ENCODE data around the gene HIGD1B.

The HIGD1B gene

DNA sequence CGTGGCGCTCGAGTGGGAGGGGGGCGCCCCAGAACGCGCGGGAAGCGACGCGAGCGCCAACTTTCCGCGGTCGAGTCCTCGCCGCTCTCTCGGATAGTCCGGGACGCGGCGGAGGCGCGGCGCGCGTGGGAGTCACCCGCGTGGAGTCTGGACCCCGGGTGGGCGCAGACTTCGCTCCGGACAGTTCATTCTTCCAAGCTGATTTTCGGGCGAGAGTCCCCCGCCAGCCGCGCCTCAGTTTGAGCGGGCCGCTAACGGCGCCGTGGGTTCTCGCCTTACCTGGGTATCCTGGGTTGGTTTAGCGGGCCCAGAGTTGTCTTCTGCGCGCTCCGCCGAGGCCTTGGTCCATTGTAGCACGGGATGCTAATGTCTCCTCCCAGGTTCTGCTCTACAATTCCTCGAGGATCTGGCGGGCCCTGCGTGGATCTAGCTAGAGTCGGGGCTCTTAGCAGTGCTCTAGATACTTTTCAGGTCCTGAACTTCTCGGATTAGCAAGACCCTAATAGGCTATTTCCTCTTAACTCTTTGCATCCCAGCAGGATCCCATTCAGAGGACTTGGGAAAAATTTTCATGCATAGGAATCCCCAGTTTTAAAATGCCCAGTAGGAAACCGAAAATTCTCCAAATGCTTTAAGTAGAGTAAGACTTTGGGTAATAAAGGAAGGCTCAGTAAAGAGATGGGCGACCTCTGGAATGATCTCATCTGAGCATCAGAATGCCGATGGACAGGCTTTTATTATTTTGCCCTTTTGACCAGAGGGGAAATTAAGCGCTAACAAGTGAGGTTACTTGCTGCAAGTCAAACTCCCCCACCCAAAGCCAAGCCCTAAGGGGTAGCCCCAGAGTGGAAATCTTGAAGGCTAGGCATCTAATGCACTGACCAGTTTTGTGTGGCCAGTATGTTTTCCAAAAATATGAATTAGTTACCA lies 17.1 kb upstream of the HIGD1B start:
- H3K27ac ChIP-seq = peak overlapping the region; percentile 20

DNA sequence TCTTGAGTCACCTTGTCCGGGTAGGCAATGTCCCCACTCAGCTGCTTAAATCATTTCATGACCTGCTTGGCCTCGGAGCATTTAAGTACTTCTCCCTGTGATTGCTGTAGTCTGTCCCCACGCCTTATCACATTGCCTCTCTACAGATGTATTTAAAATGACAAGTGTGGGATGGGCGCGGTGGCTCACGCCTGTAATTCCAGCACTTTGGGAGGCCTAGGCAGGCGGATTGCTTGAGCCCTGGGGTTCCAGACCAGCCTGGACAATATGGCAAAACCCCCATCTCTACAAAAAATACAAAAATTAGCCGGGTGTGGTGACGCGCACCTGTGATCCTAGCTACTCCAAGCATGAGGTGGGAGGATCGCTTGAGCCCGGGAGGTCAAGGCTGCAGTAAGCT lies 16.3 kb upstream of the HIGD1B start:
- TF ChIP-seq ZFX (IDR thresholded peaks at IDR 0.05) = no peak
- TF ChIP-seq, protein P1, sequence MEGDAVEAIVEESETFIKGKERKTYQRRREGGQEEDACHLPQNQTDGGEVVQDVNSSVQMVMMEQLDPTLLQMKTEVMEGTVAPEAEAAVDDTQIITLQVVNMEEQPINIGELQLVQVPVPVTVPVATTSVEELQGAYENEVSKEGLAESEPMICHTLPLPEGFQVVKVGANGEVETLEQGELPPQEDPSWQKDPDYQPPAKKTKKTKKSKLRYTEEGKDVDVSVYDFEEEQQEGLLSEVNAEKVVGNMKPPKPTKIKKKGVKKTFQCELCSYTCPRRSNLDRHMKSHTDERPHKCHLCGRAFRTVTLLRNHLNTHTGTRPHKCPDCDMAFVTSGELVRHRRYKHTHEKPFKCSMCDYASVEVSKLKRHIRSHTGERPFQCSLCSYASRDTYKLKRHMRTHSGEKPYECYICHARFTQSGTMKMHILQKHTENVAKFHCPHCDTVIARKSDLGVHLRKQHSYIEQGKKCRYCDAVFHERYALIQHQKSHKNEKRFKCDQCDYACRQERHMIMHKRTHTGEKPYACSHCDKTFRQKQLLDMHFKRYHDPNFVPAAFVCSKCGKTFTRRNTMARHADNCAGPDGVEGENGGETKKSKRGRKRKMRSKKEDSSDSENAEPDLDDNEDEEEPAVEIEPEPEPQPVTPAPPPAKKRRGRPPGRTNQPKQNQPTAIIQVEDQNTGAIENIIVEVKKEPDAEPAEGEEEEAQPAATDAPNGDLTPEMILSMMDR (conservative IDR thresholded peaks at IDR 0.05) = no peak
- H3K27ac ChIP-seq = no peak overlapping the region

More for the DNA sequence above, 17.1 kb upstream of the HIGD1B start:
- TF ChIP-seq, protein P1 (conservative IDR thresholded peaks at IDR 0.05) = no peak
- TF ChIP-seq ZFX (IDR thresholded peaks at IDR 0.05) = no peak

DNA sequence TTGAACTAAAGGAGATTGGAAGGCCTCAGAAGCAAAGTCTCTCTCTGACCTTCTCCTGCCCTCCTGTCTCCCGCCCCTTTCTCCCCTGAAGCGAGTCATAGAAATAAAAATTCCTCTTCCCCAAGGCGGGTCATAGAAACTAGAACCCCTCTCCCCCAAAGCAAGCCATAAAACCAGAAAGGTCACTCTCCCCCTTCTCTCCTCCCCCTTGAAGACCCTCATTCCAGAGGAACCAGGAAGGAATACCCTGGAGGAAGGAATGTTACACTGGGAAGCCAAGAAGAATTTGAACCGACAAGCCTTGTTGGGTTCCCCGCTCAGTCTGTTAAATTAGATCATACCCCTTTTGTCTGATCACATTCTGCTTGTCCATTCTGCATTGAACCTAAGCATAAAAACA lies 14.9 kb upstream of the HIGD1B start:
- H3K27ac ChIP-seq = no peak overlapping the region
- TF ChIP-seq, protein P1 (conservative IDR thresholded peaks at IDR 0.05) = no peak
- no peak for TF ChIP-seq ZFX (IDR thresholded peaks at IDR 0.05)

DNA sequence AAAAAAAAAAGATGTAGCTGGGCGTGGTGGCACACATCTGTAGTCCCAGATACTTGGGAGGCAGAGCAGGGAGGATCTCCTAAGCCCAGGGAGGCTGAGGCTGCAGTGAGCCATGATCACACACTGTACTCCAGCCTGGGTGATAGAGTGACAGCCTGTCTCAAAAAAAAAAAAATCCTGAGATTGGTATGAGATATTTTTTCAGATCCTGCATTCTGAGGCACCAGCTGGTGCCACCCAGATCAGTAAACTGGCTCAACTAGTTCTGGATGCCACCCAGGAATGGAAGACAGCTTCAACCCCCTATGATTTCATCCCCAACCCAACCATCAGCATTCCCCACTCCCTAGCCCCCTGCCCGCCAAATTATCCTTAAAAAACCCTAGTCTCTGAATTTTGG lies 10.5 kb upstream of the HIGD1B start:
- no peak overlapping the region for H3K27ac ChIP-seq
- no peak for TF ChIP-seq ZFX (IDR thresholded peaks at IDR 0.05)
- TF ChIP-seq, protein P1 (conservative IDR thresholded peaks at IDR 0.05) = no peak

DNA sequence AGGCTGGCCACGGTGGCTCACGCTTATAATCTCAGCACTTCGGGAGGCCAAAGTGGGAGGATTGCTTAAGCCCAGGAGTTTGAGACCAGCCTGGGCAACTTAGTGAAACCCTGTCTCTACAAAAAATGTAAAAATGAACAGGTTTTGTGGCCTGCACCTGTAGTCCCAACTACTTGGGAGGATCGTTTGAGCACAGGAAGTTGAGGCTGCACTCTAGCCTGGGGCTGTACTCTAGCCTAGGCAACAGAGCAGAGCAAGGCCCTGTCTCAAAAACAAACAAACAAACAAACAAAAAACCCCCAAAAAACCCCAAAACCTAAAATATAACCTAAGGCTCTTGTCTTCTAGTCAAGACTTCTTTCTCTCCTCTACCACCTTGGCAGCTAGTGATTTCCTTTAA lies 7.4 kb upstream of the HIGD1B start:
- H3K27ac ChIP-seq = no peak overlapping the region

DNA sequence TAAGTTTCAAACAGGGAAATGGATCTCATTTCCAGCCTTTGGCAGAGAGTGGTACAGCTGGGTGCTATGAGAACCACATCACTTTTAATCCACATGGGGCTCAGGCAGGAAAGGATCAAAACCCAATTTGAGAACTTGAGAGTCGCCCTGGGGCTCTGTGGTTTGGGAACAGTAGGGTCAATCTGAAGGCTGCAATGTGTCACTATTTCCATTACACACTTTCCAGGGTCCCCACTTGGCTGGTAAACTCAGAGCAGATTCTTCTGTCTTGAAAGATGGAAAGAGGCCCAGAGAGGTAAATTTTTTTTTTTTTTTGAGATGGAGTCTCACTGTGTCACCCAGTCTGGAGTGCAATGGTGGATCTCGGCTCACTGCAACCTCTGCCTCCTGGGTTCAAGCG lies 6.7 kb upstream of the HIGD1B start:
- H3K27ac ChIP-seq = no peak overlapping the region
- TF ChIP-seq, protein P1 (conservative IDR thresholded peaks at IDR 0.05) = no peak
- TF ChIP-seq ZFX (IDR thresholded peaks at IDR 0.05) = no peak

More for the DNA sequence above, 7.4 kb upstream of the HIGD1B start:
- TF ChIP-seq, protein P1 (conservative IDR thresholded peaks at IDR 0.05) = no peak
- TF ChIP-seq ZFX (IDR thresholded peaks at IDR 0.05) = no peak

DNA sequence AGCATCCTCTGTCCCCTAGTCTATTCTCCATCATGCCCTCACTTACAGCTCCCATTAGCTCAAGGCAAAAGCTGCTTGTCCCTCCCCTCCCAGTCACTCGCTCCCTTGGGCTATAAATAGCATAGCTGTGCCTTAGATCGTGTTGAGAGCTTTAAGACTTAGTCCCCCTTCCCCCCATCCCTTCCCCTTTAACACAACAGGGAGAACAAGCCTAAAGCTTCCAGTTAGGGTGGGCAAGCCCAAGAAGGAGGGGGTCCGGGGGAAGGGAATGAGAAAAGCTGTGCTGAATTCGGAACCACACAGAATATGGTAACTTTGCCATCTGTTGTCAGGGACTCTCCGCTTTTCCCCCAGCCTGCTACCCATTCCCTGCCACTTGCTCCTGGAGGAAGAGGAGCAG lies 4.9 kb upstream of the HIGD1B start:
- TF ChIP-seq, protein P1 (conservative IDR thresholded peaks at IDR 0.05) = no peak
- no peak for TF ChIP-seq ZFX (IDR thresholded peaks at IDR 0.05)
- no peak overlapping the region for H3K27ac ChIP-seq

Measured in C4-2B (cell line).